Lung microvascular endothelial cell (primary cell): ENCODE measurements around the gene FNDC3B. TPM values are rescaled to one million over a fixed set of nuclear protein-coding genes. Genes with fewer than 3 reads are reported as not detected.

Experiments used
- DNase-seq, 2 donors: peaks; one replicate each; pipeline versions ENCODE4 v3.0.0 to v3.0.0-alpha.2; 2010; ENCODE audit warnings: low read depth in 2 of 2
- total RNA-seq: library from RNA; depleted of rRNA; stranded (reverse); fragments of >200 nt; gene quantifications from 2 replicates; pipeline ENCODE4 v1.2.1, GENCODE V29; 2014

FNDC3B gene
- total RNA-seq, 1 donor from 2014 or later: 74.6 TPM

GRCh38 chr3:172384836-172385235 lies 345.5 kb downstream of the FNDC3B start:
- no peak for DNase-seq

GRCh38 chr3:172387728-172388127 lies 348.4 kb downstream of the FNDC3B start:
- DNase-seq: no peak

GRCh38 chr3:172388412-172389078 lies 349.2 kb downstream of the FNDC3B start:
- DNase-seq: no peak

- DNase-seq: no peak
These were observed 351.4 kb downstream of the FNDC3B start for GRCh38 chr3:172390792-172391191.

GRCh38 chr3:172391592-172392302 lies 352.4 kb downstream of the FNDC3B start:
- peak in 1 of 2 donors; percentile 58 for DNase-seq

- no peak for DNase-seq
These were observed 355.3 kb downstream of the FNDC3B start for GRCh38 chr3:172394692-172395091.

- DNase-seq: no peak
These were observed 357.0 kb downstream of the FNDC3B start for GRCh38 chr3:172396400-172396799.

GRCh38 chr3:172397716-172398405 lies 358.5 kb downstream of the FNDC3B start:
- DNase-seq: no peak

- no peak for DNase-seq
These were observed 359.1 kb downstream of the FNDC3B start for GRCh38 chr3:172398484-172398883.

- DNase-seq: no peak
These were observed 362.7 kb downstream of the FNDC3B start for GRCh38 chr3:172402090-172402489.

GRCh38 chr3:172402892-172403643 lies 363.7 kb downstream of the FNDC3B start:
- no peak for DNase-seq

GRCh38 chr3:172404237-172404962 lies 365.0 kb downstream of the FNDC3B start:
- DNase-seq: no peak

- no peak for DNase-seq
These were observed 366.5 kb downstream of the FNDC3B start for GRCh38 chr3:172405914-172406313.

GRCh38 chr3:172407872-172408271 lies 368.5 kb downstream of the FNDC3B start:
- DNase-seq: no peak

GRCh38 chr3:172410702-172411477 lies 371.5 kb downstream of the FNDC3B start:
- DNase-seq: no peak

GRCh38 chr3:172411478-172411947 lies 372.1 kb downstream of the FNDC3B start:
- DNase-seq: no peak

- DNase-seq: no peak
These were observed 375.9 kb downstream of the FNDC3B start for GRCh38 chr3:172415323-172415722.

GRCh38 chr3:172437713-172438112 lies 398.3 kb downstream of the FNDC3B start:
- DNase-seq: no peak

- no peak for DNase-seq
These were observed 398.8 kb downstream of the FNDC3B start for GRCh38 chr3:172438186-172438585.

GRCh38 chr3:172441581-172441980 lies 402.2 kb downstream of the FNDC3B start:
- DNase-seq: no peak
